Thoracic aorta (tissue), 2 donors: Measurements from ENCODE around the gene FBXW7. TPM values are rescaled to one million over a fixed set of nuclear protein-coding genes. Genes with fewer than 3 reads are reported as not detected.

Experiments
- ATAC-seq: fragments of 150-250 bp; one replicate; pipeline ENCODE4 v1.8.0; 2017; ENCODE audit warnings: low read depth; ENCODE audit not compliant: insufficient number of reproducible peaks, low FRiP score
- DNase-seq: peaks from one replicate; pipeline ENCODE4 v3.0.0-alpha.2; 2020; ENCODE audit warnings: low spot score
- H3K27ac ChIP-seq, 2 donors: fragments of 200-600 bp; sonication (generic); 1 replicate in 1 of 2; 2 replicates in 1 of 2; pipeline ENCODE4 v1.5.1; 2016; ENCODE audit warnings: mild to moderate bottlenecking in 2 of 2, moderate library complexity in 2 of 2
- H3K27me3 ChIP-seq: fragments of 200-600 bp; sonication (generic); replicated peaks from 2 replicates; pipeline ENCODE4 v1.6.0; 2016; ENCODE audit warnings: mild to moderate bottlenecking; ENCODE audit not compliant: insufficient read depth
- H3K36me3 ChIP-seq: fragments of 200-600 bp; sonication (generic); one replicate; pipeline ENCODE4 v1.5.1; 2016
- H3K4me1 ChIP-seq, 2 donors: fragments of 200-600 bp; sonication (generic); 1 replicate in 1 of 2; 2 replicates in 1 of 2; pipeline versions ENCODE4 v1.5.1 to v1.6.0; 2016; ENCODE audit warnings: low read depth in 2 of 2, mild to moderate bottlenecking in 1 of 2; ENCODE audit not compliant: control insufficient read depth in 1 of 2
- H3K4me3 ChIP-seq: fragments of 200-600 bp; sonication (generic); 2 replicates; pipeline ENCODE4 v1.5.1; 2016; ENCODE audit warnings: mild to moderate bottlenecking
- H3K9me3 ChIP-seq: fragments of 200-600 bp; sonication (generic); 2 replicates; pipeline ENCODE4 v1.5.1; 2016
- total RNA-seq, 2 donors: library from RNA; depleted of rRNA; stranded (reverse); fragments of >200 nt; gene quantifications; one replicate each; pipeline versions ENCODE4 v1.1.0 to v1.2.3, GENCODE V29; 2016
- TF ChIP-seq, protein P1 (sequence below): fragments of 200-600 bp; sonication (generic); IDR thresholded peaks from one replicate; pipeline ENCODE4 v1.5.1; 2019; ENCODE audit warnings: antibody characterized with exemption

Gene FBXW7
- total RNA-seq, 2 donors from 2014 or later = 31.5 to 92.6 TPM

GRCh38 chr4:152363086-152363485 lies 172.8 kb downstream of the FBXW7 start:
- Histone ChIP-seq H3K4me1 (peaks cover 3 to 22% of the 10 kb centered on the region in 2 donors), H3K36me3 (no peaks in the 10 kb centered on the region), H3K4me3 (no peak overlapping the region), H3K27ac (no peak overlapping the region), H3K9me3 (no peaks in the 10 kb centered on the region), H3K27me3 (no peaks in the 10 kb centered on the region)
- TF ChIP-seq, protein P1, sequence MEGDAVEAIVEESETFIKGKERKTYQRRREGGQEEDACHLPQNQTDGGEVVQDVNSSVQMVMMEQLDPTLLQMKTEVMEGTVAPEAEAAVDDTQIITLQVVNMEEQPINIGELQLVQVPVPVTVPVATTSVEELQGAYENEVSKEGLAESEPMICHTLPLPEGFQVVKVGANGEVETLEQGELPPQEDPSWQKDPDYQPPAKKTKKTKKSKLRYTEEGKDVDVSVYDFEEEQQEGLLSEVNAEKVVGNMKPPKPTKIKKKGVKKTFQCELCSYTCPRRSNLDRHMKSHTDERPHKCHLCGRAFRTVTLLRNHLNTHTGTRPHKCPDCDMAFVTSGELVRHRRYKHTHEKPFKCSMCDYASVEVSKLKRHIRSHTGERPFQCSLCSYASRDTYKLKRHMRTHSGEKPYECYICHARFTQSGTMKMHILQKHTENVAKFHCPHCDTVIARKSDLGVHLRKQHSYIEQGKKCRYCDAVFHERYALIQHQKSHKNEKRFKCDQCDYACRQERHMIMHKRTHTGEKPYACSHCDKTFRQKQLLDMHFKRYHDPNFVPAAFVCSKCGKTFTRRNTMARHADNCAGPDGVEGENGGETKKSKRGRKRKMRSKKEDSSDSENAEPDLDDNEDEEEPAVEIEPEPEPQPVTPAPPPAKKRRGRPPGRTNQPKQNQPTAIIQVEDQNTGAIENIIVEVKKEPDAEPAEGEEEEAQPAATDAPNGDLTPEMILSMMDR = no peak
- no peak for DNase-seq
- ATAC-seq = no peak

GRCh38 chr4:152360045-152360410 lies 175.9 kb downstream of the FBXW7 start:
- Histone ChIP-seq H3K27me3 (no peaks in the 10 kb centered on the region), H3K27ac (no peak overlapping the region), H3K9me3 (no peaks in the 10 kb centered on the region), H3K36me3 (no peaks in the 10 kb centered on the region), H3K4me1 (peaks cover 6 to 22% of the 10 kb centered on the region in 2 donors), H3K4me3 (no peak overlapping the region)
- ATAC-seq = no peak
- DNase-seq = no peak
- TF ChIP-seq, protein P1 = no peak

GRCh38 chr4:152359208-152360044 lies 176.5 kb downstream of the FBXW7 start:
- no peaks in the 10 kb centered on the region for H3K36me3 ChIP-seq
- H3K4me3 ChIP-seq = no peak overlapping the region
- H3K9me3 ChIP-seq = no peaks in the 10 kb centered on the region
- DNase-seq (no peak), ATAC-seq (no peak)
- TF ChIP-seq, protein P1 = no peak
- H3K27ac ChIP-seq = no peak overlapping the region
- H3K4me1 ChIP-seq = peaks cover 6 to 20% of the 10 kb centered on the region in 2 donors
- H3K27me3 ChIP-seq = no peaks in the 10 kb centered on the region

DNA sequence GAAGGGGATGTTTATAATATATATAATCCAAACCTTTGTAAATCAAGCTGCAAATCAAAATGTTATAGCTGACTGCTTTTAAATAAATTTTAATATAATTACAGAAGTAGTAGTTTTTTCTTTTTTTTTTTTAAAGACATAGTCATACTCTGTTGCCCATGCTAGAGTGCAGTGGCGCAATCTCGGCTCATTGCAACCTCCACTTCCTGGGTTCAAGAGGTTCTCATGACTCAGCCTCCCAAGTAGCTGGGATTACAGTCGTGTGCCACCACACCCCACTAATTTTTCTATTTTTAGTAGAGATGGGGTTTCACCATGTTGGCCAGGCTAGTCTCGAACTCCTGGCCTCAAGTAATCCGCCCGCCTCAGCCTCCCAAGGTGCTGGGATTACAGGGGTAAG lies 178.7 kb downstream of the FBXW7 start:
- Histone ChIP-seq H3K27me3 (no peaks in the 10 kb centered on the region), H3K36me3 (no peaks in the 10 kb centered on the region), H3K27ac (no peak overlapping the region), H3K9me3 (no peaks in the 10 kb centered on the region), H3K4me1 (peaks cover 4 to 8% of the 10 kb centered on the region in 2 donors), H3K4me3 (no peak overlapping the region)
- DNase-seq = no peak
- TF ChIP-seq, protein P1 = no peak
- no peak for ATAC-seq

DNA sequence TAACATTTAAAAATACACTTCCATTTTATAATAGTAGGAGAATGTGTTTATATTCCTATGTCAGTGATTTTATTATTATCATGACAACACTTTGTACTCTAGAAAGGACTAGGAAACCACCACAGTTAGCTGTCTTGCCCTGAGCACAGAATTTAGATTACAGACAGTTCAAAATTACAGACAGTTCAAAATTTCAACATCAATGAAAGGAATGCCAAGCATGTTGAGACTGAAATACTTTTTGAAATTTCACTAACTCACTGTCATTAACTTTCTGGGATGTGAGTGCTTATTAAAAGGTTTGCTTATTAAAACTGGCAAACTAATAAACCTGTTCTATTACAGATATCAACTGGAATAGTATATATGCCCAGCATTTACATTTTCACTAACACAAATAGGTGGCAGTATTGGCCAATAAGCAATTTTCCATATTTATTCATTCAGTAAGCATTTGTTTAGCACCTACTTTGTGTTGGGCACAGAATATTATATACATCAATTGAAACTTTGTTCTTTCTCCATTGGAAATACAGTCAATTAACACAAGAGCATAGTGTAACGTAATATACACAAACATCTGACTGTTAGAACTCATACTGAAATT lies 179.4 kb downstream of the FBXW7 start:
- TF ChIP-seq, protein P1 = no peak
- Histone ChIP-seq H3K9me3 (no peaks in the 10 kb centered on the region), H3K4me1 (peaks cover 8 to 9% of the 10 kb centered on the region in 2 donors), H3K4me3 (no peak overlapping the region), H3K36me3 (no peaks in the 10 kb centered on the region), H3K27me3 (no peaks in the 10 kb centered on the region), H3K27ac (no peak overlapping the region)
- ATAC-seq (no peak), DNase-seq (no peak)
